Neural cell (in vitro differentiated cells): Measurements from ENCODE around the gene ZFYVE28.

ENCODE experiments used
- CTCF ChIP-seq: fragments of 450-650 bp; IDR thresholded peaks from 2 replicates; pipeline ENCODE4 v1.5.1; 2014; ENCODE audit warnings: antibody characterized with exemption, mild to moderate bottlenecking, moderate library complexity; ENCODE audit not compliant: poor library complexity, severe bottlenecking
- EP300 ChIP-seq: fragments of 450-650 bp; conservative IDR thresholded peaks from 2 replicates; pipeline ENCODE4 v1.6.1; 2014; ENCODE audit warnings: antibody characterized with exemption, mild to moderate bottlenecking, moderate library complexity; ENCODE audit not compliant: poor library complexity, severe bottlenecking
- POLR2AphosphoS5 ChIP-seq: IDR thresholded peaks from 2 replicates; pipeline ENCODE4 v1.6.1; 2012

- TF ChIP-seq CTCF (no peak), POLR2AphosphoS5 (no peak), EP300 (no peak)
These were observed 79.5 kb downstream of the ZFYVE28 start for GRCh38 chr4:2338754-2339457.
